Testis (tissue), 3 donors: ENCODE results near the gene SNX2. TPM values are rescaled to one million over a fixed set of nuclear protein-coding genes. Genes with fewer than 3 reads are reported as not detected.
"Not testable (repeated sequence)": the region's sequence is repeated elsewhere in the genome, so short reads cannot be mapped to it uniquely, and the experiment has no call there.

Experiments used
- DNase-seq: peaks from one replicate; pipeline ENCODE4 v3.0.0-alpha.2; 2019
- H3K27ac ChIP-seq, 2 donors: fragments of 200-600 bp; sonication (generic); one replicate each; pipeline ENCODE4 v1.5.1; 2019
- H3K27me3 ChIP-seq: fragments of 200-600 bp; sonication (generic); one replicate; pipeline ENCODE4 v1.5.1; 2019
- H3K36me3 ChIP-seq: fragments of 200-600 bp; sonication (generic); one replicate; pipeline ENCODE4 v1.5.1; 2017; ENCODE audit warnings: low read depth; ENCODE audit errors: missing control alignments
- H3K4me1 ChIP-seq: fragments of 200-600 bp; sonication (generic); one replicate; pipeline ENCODE4 v1.5.1; 2019
- H3K4me3 ChIP-seq, 2 donors: fragments of 200-600 bp; sonication (generic); one replicate each; pipeline ENCODE4 v1.5.1; 2017 to 2019
- H3K9me3 ChIP-seq: fragments of 200-600 bp; sonication (generic); one replicate; pipeline ENCODE4 v1.5.1; 2017
- POLR2A ChIP-seq: fragments of 450-650 bp; IDR thresholded peaks from one replicate; pipeline ENCODE4 v1.6.1; 2017; ENCODE audit warnings: antibody characterized with exemption, mild to moderate bottlenecking, moderate library complexity
- WGBS, 2 donors: methylation state at CpG; one replicate each; pipeline ENCODE4 v1.1.5; 2018; 5-methylcytosine and 5-hydroxymethylcytosine counted together
- intact Hi-C: fragments of 100-400 bp; cut with DNase I; formaldehyde crosslinking; loops from one replicate; pipeline ENCODE4 v1.15.1; 2023; ENCODE audit warnings: low total_unique reads
- polyA plus RNA-seq: library from polyadenylated mRNA; stranded (reverse); fragments of 350-450 nt; fragmentation: Illumina TruSeq; extraction: RNeasy Lipid Tissue Mini Kit (QIAGEN cat#74804); gene quantifications from one replicate; pipeline ENCODE4 v1.2.3, GENCODE V29; 2014; ENCODE audit warnings: low read depth, low replicate concordance; ENCODE audit not compliant: insufficient read depth
- total RNA-seq, 2 donors: library from RNA; depleted of rRNA; stranded (reverse); fragments of >200 nt; gene quantifications; one replicate each; pipeline ENCODE4 v1.2.3, GENCODE V29; 2016
- TF ChIP-seq, protein P1 (sequence below), 3 experiments: fragments of 450-650 bp in 2 of 3; fragments of 200-600 bp in 1 of 3; sonication (generic) in 1 of 3; IDR thresholded peaks; one replicate each; pipeline ENCODE4 v1.5.1; 2016 to 2019; ENCODE audit warnings: antibody characterized with exemption in 3 of 3, mild to moderate bottlenecking in 2 of 3, moderate library complexity in 1 of 3

SNX2 gene
- total and polyA plus RNA-seq, 3 donors from 2014 or later = 38.5 to 59.5 (median 48.4) TPM

DNA sequence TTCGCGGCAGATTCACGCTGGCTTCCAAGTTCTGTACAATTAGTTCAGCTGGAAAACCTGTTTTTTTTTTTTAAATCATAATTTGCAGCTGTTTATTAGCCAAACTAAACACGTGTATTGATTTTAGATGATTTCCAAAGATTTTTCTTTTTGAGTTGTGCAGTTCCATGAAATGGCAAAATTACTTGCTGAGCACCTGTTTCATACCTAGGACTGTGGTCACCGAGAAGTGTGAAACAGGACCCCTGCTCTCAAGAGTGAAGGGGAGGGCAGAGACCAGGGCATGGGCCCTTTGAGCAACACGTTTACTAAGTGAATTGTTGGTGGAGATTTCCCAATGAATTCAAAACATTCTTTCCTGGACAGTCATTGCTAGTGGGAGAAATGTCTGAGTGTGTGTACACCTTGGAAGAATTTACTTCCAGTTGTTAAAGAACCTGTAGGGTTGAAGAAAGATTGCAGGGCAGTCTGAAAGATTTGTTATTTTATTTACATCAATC, 71.2 kb downstream of the SNX2 start:
- TF ChIP-seq, protein P1, sequence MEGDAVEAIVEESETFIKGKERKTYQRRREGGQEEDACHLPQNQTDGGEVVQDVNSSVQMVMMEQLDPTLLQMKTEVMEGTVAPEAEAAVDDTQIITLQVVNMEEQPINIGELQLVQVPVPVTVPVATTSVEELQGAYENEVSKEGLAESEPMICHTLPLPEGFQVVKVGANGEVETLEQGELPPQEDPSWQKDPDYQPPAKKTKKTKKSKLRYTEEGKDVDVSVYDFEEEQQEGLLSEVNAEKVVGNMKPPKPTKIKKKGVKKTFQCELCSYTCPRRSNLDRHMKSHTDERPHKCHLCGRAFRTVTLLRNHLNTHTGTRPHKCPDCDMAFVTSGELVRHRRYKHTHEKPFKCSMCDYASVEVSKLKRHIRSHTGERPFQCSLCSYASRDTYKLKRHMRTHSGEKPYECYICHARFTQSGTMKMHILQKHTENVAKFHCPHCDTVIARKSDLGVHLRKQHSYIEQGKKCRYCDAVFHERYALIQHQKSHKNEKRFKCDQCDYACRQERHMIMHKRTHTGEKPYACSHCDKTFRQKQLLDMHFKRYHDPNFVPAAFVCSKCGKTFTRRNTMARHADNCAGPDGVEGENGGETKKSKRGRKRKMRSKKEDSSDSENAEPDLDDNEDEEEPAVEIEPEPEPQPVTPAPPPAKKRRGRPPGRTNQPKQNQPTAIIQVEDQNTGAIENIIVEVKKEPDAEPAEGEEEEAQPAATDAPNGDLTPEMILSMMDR (IDR thresholded peaks at IDR 0.05) = no peak
- Histone ChIP-seq H3K4me3 (peak overlapping the region; percentile 72 to 87), H3K27ac (peak overlapping the region; percentile 76 to 88), H3K4me1 (peaks cover 5% of the 10 kb centered on the region), H3K9me3 (no peaks in the 10 kb centered on the region), H3K36me3 (no peaks in the 10 kb centered on the region), H3K27me3 (no peaks in the 10 kb centered on the region)
- WGBS, 2 donors = 1 to 2% methylated on average over 6 of the region's 6 CpGs
- intact Hi-C loops = no loop called here
- DNase-seq = no peak

DNA sequence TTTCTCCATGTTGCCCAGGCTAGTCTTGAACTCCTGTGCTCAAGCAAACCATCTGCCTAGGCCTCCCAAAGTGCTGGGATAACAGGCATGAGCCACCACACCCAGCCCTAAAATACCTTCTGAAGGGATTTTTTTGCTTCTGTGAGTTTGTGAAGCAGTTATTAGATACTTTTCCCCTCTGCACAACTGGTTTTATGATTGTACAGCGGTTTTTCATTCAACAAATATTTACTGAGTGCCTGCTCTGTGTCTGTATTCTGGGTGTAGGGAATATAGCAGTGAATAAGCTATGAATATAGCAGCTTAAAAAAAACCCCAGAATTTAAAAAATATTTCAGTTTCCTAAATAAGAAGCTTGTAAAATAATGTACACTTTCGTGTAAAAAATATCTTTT, 72.8 kb downstream of the SNX2 start:
- Histone ChIP-seq H3K36me3 (no peaks in the 10 kb centered on the region), H3K9me3 (no peaks in the 10 kb centered on the region), H3K27ac (no peak overlapping the region), H3K27me3 (no peaks in the 10 kb centered on the region), H3K4me3 (no peak overlapping the region), H3K4me1 (peaks cover 5% of the 10 kb centered on the region)
- 76 to 82% methylated on average over 2 of the region's 2 CpGs for WGBS, 2 donors
- TF ChIP-seq, protein P1 (IDR thresholded peaks at IDR 0.05) = no peak
- TF ChIP-seq POLR2A = no peak
- intact Hi-C loops = no loop called here
- DNase-seq = no peak

DNA sequence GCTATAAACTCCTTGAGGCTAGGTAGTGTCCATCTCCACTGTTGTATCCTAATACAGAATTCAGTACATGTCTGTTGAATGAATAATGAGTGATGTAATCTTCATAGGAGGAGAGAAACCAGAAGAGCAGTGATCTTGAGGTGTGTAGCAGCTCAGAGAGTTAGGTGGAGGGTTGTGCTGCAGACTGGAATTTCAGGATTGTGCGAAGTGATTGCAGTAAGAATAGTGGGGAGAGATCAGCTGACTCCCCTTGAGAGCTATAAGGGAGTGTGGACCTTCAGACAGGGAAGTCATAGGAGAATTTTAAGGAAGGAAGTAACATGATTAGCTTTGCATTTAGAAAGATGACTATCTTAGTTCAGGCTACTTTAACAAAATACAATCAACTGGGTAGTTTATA, 74.9 kb downstream of the SNX2 start:
- no peaks in the 10 kb centered on the region for H3K36me3 ChIP-seq
- H3K4me3 ChIP-seq = no peak overlapping the region
- intact Hi-C loops = no loop called here
- no peaks in the 10 kb centered on the region for H3K9me3 ChIP-seq
- TF ChIP-seq POLR2A = no peak
- TF ChIP-seq, protein P1 (IDR thresholded peaks at IDR 0.05) = no peak
- no peaks in the 10 kb centered on the region for H3K27me3 ChIP-seq
- DNase-seq = no peak
- WGBS, 2 donors = 83 to 88% methylated on average over 1 of the region's 1 CpG
- H3K4me1 ChIP-seq = peaks cover 5% of the 10 kb centered on the region
- H3K27ac ChIP-seq = no peak overlapping the region

DNA sequence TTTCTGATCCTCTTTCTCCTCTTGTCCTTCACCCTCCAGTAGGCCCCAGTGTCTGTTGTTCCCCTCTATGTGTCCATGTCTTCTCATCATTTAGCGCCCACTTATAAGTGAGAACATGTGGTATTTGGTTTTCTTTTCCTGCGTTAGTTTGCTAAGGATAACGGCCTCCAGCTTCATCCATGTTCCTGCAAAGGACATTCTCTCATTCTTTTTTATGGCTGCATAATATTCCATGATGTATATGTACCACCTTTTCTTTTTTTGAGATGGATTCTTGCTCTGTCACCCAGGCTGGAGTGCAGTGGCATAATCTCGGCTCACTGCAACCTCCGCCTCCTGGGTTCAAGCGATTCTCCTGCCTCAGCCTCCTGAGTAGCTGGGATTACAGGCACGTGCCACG, 82.7 kb downstream of the SNX2 start:
- H3K4me3 ChIP-seq, H3K9me3 ChIP-seq, H3K27me3 ChIP-seq, DNase-seq, H3K4me1 ChIP-seq, intact Hi-C loops, H3K36me3 ChIP-seq, H3K27ac ChIP-seq: not testable (repeated sequence)
- 94 to 96% methylated on average over 8 of the region's 8 CpGs for WGBS, 2 donors

DNA sequence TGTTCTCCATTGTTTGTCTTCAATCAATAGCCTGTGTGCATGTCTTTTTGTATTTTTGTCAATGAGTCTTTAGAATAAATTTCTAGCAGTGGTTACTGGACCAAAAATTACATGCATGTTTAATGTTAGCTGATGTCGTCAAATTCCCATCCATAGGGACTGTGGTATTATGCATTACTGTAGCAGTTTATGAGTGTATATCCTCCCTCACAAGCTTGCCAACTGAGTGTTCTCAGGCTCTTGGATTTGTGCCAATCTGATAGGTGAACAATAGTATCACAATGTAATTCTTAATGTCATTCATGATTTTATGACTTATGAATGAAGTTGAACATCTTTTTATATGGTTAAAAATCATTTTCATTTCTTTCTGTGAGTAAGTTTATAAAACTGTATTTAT, 83.6 kb downstream of the SNX2 start:
- TF ChIP-seq, protein P1 (IDR thresholded peaks at IDR 0.05) = no peak
- TF ChIP-seq POLR2A = no peak
- H3K27ac ChIP-seq = no peak overlapping the region
- intact Hi-C loops = no loop called here
- DNase-seq = no peak
- WGBS, 2 donors = 61 to 68% methylated on average over 1 of the region's 1 CpG
- no peaks in the 10 kb centered on the region for H3K27me3 ChIP-seq
- H3K36me3 ChIP-seq = no peaks in the 10 kb centered on the region
- H3K9me3 ChIP-seq = no peaks in the 10 kb centered on the region
- no peaks in the 10 kb centered on the region for H3K4me1 ChIP-seq
- H3K4me3 ChIP-seq = no peak overlapping the region
